Adrenal gland (tissue), 12 donors: ENCODE data around the gene RNASE13. TPM values are rescaled to one million over a fixed set of nuclear protein-coding genes. Genes with fewer than 3 reads are reported as not detected.

Experiments
- DNase-seq, 7 donors: peaks; one replicate each; pipeline ENCODE4 v3.0.0-alpha.2; 2019 to 2020
- H3K27ac ChIP-seq, 5 donors: fragments of 200-600 bp; sonication (generic) in 4 of 5; 1 replicate in 3 of 5; 2 replicates in 2 of 5; pipeline versions ENCODE4 v1.5.1 to v1.8.0; 2016 to 2020; ENCODE audit warnings: mild to moderate bottlenecking in 1 of 5
- H3K27me3 ChIP-seq: fragments of 200-600 bp; 2 replicates; pipeline ENCODE4 v1.8.0; 2021
- H3K36me3 ChIP-seq, 2 donors: fragments of 200-600 bp; replicated peaks in 1 of 2; 1 replicate in 1 of 2; 2 replicates in 1 of 2; pipeline versions ENCODE4 v1.5.1 to v1.8.0; 2018 to 2022
- H3K4me1 ChIP-seq, 2 donors: fragments of 200-600 bp; replicated peaks in 1 of 2; 1 replicate in 1 of 2; 2 replicates in 1 of 2; pipeline versions ENCODE4 v1.5.1 to v1.8.0; 2018 to 2021
- H3K4me3 ChIP-seq, 4 donors: fragments of 200-600 bp; sonication (generic) in 3 of 4; one replicate each; pipeline ENCODE4 v1.5.1; 2016 to 2018
- H3K9me3 ChIP-seq, 3 donors: fragments of 200-600 bp; sonication (generic) in 1 of 3; replicated peaks in 1 of 3; 1 replicate in 2 of 3; 2 replicates in 1 of 3; pipeline versions ENCODE4 v1.5.1 to v1.8.0; 2016 to 2021
- CTCF ChIP-seq, 6 experiments: fragments of 450-650 bp in 4 of 6; fragments of 200-600 bp in 2 of 6; sonication (generic) in 1 of 6; IDR thresholded peaks; 1 replicate in 5 of 6; 2 replicates in 1 of 6; pipeline versions ENCODE4 v1.5.1 to v1.8.0; 2016 to 2021; ENCODE audit warnings: antibody characterized with exemption in 6 of 6, mild to moderate bottlenecking in 2 of 6, moderate library complexity in 1 of 6
- POLR2A ChIP-seq, 2 donors: fragments of 450-650 bp; IDR thresholded peaks; one replicate each; pipeline ENCODE4 v1.6.1; 2017; ENCODE audit warnings: antibody characterized with exemption in 2 of 2, mild to moderate bottlenecking in 2 of 2, moderate library complexity in 1 of 2
- WGBS, 4 donors: extraction: QIAGEN DNeasy Blood & Tissue Kit in 2 of 4; methylation state at CpG; one replicate each; pipeline versions ENCODE4 v1.1.5 to v1.1.7; 2013 to 2017; 5-methylcytosine and 5-hydroxymethylcytosine counted together
- intact Hi-C, 2 donors: fragments of 100-400 bp; cut with DNase I; formaldehyde crosslinking; loops; one replicate each; pipeline versions ENCODE4 v1.14.1 to v1.15.0; 2022 to 2023
- polyA plus RNA-seq, 3 donors: library from polyadenylated mRNA; stranded (reverse); fragments of 200-250 nt in 2 of 3; fragments of 350-450 nt in 1 of 3; fragmentation: Illumina TruSeq in 1 of 3; extraction: RNeasy Lipid Tissue Mini Kit (QIAGEN cat#74804) in 1 of 3; gene quantifications; one replicate each; pipeline ENCODE4 v1.2.3, GENCODE V29; 2013 to 2014
- total RNA-seq, 9 donors: library from RNA; depleted of rRNA in 4 of 9; stranded (reverse); fragments of >200 nt in 4 of 9; fragments of 120-200 nt in 1 of 9; fragmentation: NEBNext Ultra II Directional in 1 of 9; extraction: Animal tissue kit (Norgen Biotek cat#: 25700) in 1 of 9; gene quantifications; one replicate each; pipeline versions ENCODE4 v1.1.0 to v1.2.4, GENCODE V29; 2013 to 2023
- donor health status: healthy with polysubstance abuse.
- donor health status: Bipolar disorder and iron deficiency.
- donor health status: DM: yes; HTN: yes; CAD: no.
- donor health status: DM: no; HTN: no; CAD: no.
- donor health status: DM: no; HTN: no; CAD: no.
- donor health status: DM: yes; HTN: yes; CAD: no.

The RNASE13 gene
- total and polyA plus RNA-seq, 12 donors = 0.03 to 0.27 TPM; not detected in 10

GRCh38 chr14:21040370-21040925, 5.8 kb upstream of the RNASE13 start:
- no peaks in the 10 kb centered on the region for H3K36me3 ChIP-seq
- H3K27ac ChIP-seq = peak overlapping the region in 2 of 5 donors; percentile 75 to 81
- DNase-seq = no peak
- intact Hi-C loops = no loop called here
- WGBS, 4 donors = 73 to 80% (median 78%) methylated on average over 8 of the region's 8 CpGs
- no peaks in the 10 kb centered on the region for H3K9me3 ChIP-seq
- TF ChIP-seq CTCF (IDR thresholded peaks at IDR 0.05) = peak in 2 of 6 experiments; percentile 9 to 13
- TF ChIP-seq POLR2A (IDR thresholded peaks at IDR 0.05) = no peak
- H3K27me3 ChIP-seq = no peaks in the 10 kb centered on the region
- no peak overlapping the region for H3K4me3 ChIP-seq
- peaks cover 35 to 62% of the 10 kb centered on the region in 2 donors for H3K4me1 ChIP-seq

GRCh38 chr14:21039585-21040369, 5.2 kb upstream of the RNASE13 start:
- WGBS, 4 donors = 49 to 53% (median 52%) methylated on average over 8 of the region's 8 CpGs
- DNase-seq = peak; percentile 58 to 80 (median 73)
- H3K9me3 ChIP-seq = no peaks in the 10 kb centered on the region

GRCh38 chr14:21038441-21039422, 4.1 kb upstream of the RNASE13 start:
- no peak for TF ChIP-seq CTCF (IDR thresholded peaks at IDR 0.05)
- peak in 1 of 2 donors; percentile 62 for TF ChIP-seq POLR2A (IDR thresholded peaks at IDR 0.05)
- Histone ChIP-seq H3K9me3 (no peaks in the 10 kb centered on the region), H3K27ac (peak overlapping the region; percentile 42 to 86 (median 76)), H3K27me3 (no peaks in the 10 kb centered on the region), H3K36me3 (no peaks in the 10 kb centered on the region), H3K4me1 (peaks cover 28 to 54% of the 10 kb centered on the region in 2 donors), H3K4me3 (no peak overlapping the region)
- WGBS, 4 donors = 16 to 21% (median 19%) methylated on average over 9 to 10 of the region's 10 CpGs
- intact Hi-C loops = no loop called here
- DNase-seq = peak; percentile 73 to 92 (median 87)

More at GRCh38 chr14:21039585-21040369, 5.2 kb upstream of the RNASE13 start:
- H3K4me3 ChIP-seq = no peak overlapping the region
- peak; percentile 46 to 84 (median 74) for TF ChIP-seq CTCF (IDR thresholded peaks at IDR 0.05)
- no peak for TF ChIP-seq POLR2A (IDR thresholded peaks at IDR 0.05)
- H3K4me1 ChIP-seq = peaks cover 35 to 62% of the 10 kb centered on the region in 2 donors
- intact Hi-C loops = no loop called here
- no peaks in the 10 kb centered on the region for H3K36me3 ChIP-seq
- H3K27me3 ChIP-seq = no peaks in the 10 kb centered on the region
- peak overlapping the region in 4 of 5 donors; percentile 43 to 86 (median 78) for H3K27ac ChIP-seq
